Measurements from ENCODE around the gene LTBP1.

DNA sequence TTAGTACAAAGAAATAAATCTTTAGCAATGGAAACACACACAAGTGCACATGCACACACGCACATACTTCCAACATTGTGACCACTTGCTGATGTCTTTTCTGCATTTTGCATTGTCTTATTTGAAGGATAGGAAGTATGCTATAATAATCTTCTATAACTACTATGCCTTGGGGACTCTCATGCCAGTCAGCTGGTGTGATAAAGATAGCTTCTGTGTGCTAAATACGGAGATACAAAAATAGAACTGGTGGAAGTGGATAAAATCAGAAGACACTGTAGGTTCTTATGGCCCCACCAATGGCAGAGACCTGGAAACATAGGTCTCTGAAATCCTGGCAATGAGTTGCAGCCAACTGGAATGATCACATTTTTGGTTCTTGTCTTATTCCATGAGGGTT lies 498.2 kb downstream of the LTBP1 start:
- no peak for TF ChIP-seq POLR2A (IDR thresholded peaks at IDR 0.05)
- TF ChIP-seq, protein P1, sequence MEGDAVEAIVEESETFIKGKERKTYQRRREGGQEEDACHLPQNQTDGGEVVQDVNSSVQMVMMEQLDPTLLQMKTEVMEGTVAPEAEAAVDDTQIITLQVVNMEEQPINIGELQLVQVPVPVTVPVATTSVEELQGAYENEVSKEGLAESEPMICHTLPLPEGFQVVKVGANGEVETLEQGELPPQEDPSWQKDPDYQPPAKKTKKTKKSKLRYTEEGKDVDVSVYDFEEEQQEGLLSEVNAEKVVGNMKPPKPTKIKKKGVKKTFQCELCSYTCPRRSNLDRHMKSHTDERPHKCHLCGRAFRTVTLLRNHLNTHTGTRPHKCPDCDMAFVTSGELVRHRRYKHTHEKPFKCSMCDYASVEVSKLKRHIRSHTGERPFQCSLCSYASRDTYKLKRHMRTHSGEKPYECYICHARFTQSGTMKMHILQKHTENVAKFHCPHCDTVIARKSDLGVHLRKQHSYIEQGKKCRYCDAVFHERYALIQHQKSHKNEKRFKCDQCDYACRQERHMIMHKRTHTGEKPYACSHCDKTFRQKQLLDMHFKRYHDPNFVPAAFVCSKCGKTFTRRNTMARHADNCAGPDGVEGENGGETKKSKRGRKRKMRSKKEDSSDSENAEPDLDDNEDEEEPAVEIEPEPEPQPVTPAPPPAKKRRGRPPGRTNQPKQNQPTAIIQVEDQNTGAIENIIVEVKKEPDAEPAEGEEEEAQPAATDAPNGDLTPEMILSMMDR (IDR thresholded peaks at IDR 0.05): no peak

Data from breast epithelium (tissue), 3 donors.